GM12865 (cell line): ENCODE measurements around the gene MUCL3.
"Not testable (repeated sequence)": the region's sequence is repeated elsewhere in the genome, so short reads cannot be mapped to it uniquely, and the experiment has no call there.

ENCODE experiments used
- DNase-seq: peaks from one replicate; pipeline ENCODE4 v3.0.0; 2010; ENCODE audit warnings: low read depth
- H3K4me3 ChIP-seq: 2 replicates; pipeline ENCODE4 v1.5.1; 2011; ENCODE audit warnings: mild to moderate bottlenecking, low read depth, low read length, control low read depth
- CTCF ChIP-seq: IDR thresholded peaks from 2 replicates; pipeline ENCODE4 v1.5.1; 2011; ENCODE audit warnings: low read length, control low read depth, low read depth, inconsistent platforms; ENCODE audit not compliant: insufficient read depth; ENCODE audit errors: missing control alignments

MUCL3 gene

GRCh38 chr6:30997301-30997700, 56.5 kb downstream of the MUCL3 start:
- no peak for TF ChIP-seq CTCF
- DNase-seq: no peak

GRCh38 chr6:30998785-30999184, 58.0 kb downstream of the MUCL3 start:
- DNase-seq: no peak
- H3K4me3 ChIP-seq: no peak overlapping the region
- no peak for TF ChIP-seq CTCF

More at GRCh38 chr6:30997301-30997700, 56.5 kb downstream of the MUCL3 start:
- H3K4me3 ChIP-seq: no peak overlapping the region

- not testable (repeated sequence) for H3K4me3 ChIP-seq, DNase-seq
These were observed 59.5 kb downstream of the MUCL3 start for GRCh38 chr6:31000067-31000860.

- no peak for DNase-seq
- no peak overlapping the region for H3K4me3 ChIP-seq
- no peak for TF ChIP-seq CTCF
These were observed 60.6 kb downstream of the MUCL3 start for GRCh38 chr6:31001281-31001888.

GRCh38 chr6:31002471-31002870, 61.7 kb downstream of the MUCL3 start:
- no peak for TF ChIP-seq CTCF
- DNase-seq: no peak
- H3K4me3 ChIP-seq: no peak overlapping the region
